Gastrocnemius medialis (tissue), 4 donors: ENCODE measurements around the gene PIK3C3.

ENCODE experiments used
- CTCF ChIP-seq, 5 experiments: fragments of 450-650 bp in 3 of 5; fragments of 200-600 bp in 2 of 5; sonication (generic) in 2 of 5; IDR thresholded peaks in 4 of 5; conservative IDR thresholded peaks in 1 of 5; 1 replicate in 4 of 5; 2 replicates in 1 of 5; pipeline ENCODE4 v1.5.1; 2016 to 2019; ENCODE audit warnings: antibody characterized with exemption in 5 of 5, mild to moderate bottlenecking in 3 of 5, moderate library complexity in 3 of 5
- POLR2A ChIP-seq, 2 donors: fragments of 450-650 bp; IDR thresholded peaks; one replicate each; pipeline ENCODE4 v1.6.1; 2017; ENCODE audit warnings: antibody characterized with exemption in 2 of 2, mild to moderate bottlenecking in 2 of 2, moderate library complexity in 2 of 2

DNA sequence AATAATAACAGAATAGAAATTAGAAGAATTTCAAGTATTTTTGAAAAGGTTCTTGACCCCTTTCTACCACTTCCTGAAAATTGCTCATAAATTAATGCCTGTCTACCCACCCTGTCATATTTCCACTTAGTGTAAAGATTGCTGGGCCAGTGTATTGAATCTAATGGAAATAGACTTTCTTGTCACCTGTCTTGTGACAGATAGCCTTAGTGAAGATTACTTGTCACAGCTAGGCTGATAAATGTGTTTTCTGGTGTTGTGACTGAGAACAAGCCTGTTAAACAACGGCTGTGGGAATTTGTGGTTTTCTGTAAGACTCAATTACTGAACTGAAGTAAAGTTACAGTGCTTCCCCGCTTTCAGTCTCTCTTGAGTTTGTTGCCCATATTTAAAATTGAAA lies 37.0 kb downstream of the PIK3C3 start:
- TF ChIP-seq CTCF (IDR thresholded peaks at IDR 0.05 in 4 of 5, conservative IDR thresholded peaks at IDR 0.05 in 1 of 5) (no peak), POLR2A (IDR thresholded peaks at IDR 0.05) (no peak)
